H9 (cell line): Measurements from ENCODE around the gene DHX30. TPM values are rescaled to one million over a fixed set of nuclear protein-coding genes. Genes with fewer than 3 reads are reported as not detected.
A peak's percentile ranks its signal among the peaks of the same experiment; 100 is the strongest.

Source experiments
- DNase-seq: peaks from one replicate; pipeline ENCODE4 v3.0.0-alpha.2; 2017
- H2AFZ ChIP-seq: one replicate; pipeline ENCODE4 v1.6.1; 2013; ENCODE audit warnings: mild to moderate bottlenecking, low read length, control low read depth, moderate library complexity
- H2AK5ac ChIP-seq: 2 replicates; pipeline ENCODE4 v1.6.1; 2013; ENCODE audit warnings: low read length, control low read depth, mixed read lengths; ENCODE audit not compliant: insufficient read length
- H2BK120ac ChIP-seq: one replicate; pipeline ENCODE4 v1.6.1; 2013; ENCODE audit warnings: low read depth, mild to moderate bottlenecking, low read length, control low read depth, inconsistent platforms; ENCODE audit not compliant: poor library complexity, severe bottlenecking
- H2BK12ac ChIP-seq: 2 replicates; pipeline ENCODE4 v1.6.1; 2013; ENCODE audit warnings: low read length, control low read depth, mixed read lengths, low read depth; ENCODE audit not compliant: insufficient read length
- H2BK15ac ChIP-seq: 2 replicates; pipeline ENCODE4 v1.6.1; 2013; ENCODE audit warnings: low read depth, low read length, control low read depth
- H2BK20ac ChIP-seq: one replicate; pipeline ENCODE4 v1.6.1; 2013; ENCODE audit warnings: low read depth, mild to moderate bottlenecking, low read length, control low read depth, inconsistent platforms; ENCODE audit not compliant: poor library complexity, severe bottlenecking
- H2BK5ac ChIP-seq: 2 replicates; pipeline ENCODE4 v1.6.1; 2013; ENCODE audit warnings: low read length, control low read depth, mixed read lengths; ENCODE audit not compliant: insufficient read length
- H3K14ac ChIP-seq: 2 replicates; pipeline ENCODE4 v1.6.1; 2013; ENCODE audit warnings: low read length, control low read depth; ENCODE audit not compliant: insufficient read depth
- H3K18ac ChIP-seq: 2 replicates; pipeline ENCODE4 v1.6.1; 2013; ENCODE audit warnings: low read depth, mild to moderate bottlenecking, mixed read lengths, low read length, control low read depth; ENCODE audit not compliant: insufficient read length
- H3K23ac ChIP-seq: 2 replicates; pipeline ENCODE4 v1.6.1; 2013; ENCODE audit warnings: low read length, control low read depth, mixed read lengths, low read depth; ENCODE audit not compliant: insufficient read length
- H3K23me2 ChIP-seq: 2 replicates; pipeline ENCODE4 v1.6.1; 2013; ENCODE audit warnings: low read depth, mild to moderate bottlenecking, mixed read lengths, low read length, control low read depth; ENCODE audit not compliant: insufficient read length, poor library complexity, severe bottlenecking
- H3K27ac ChIP-seq: 2 replicates; pipeline ENCODE4 v1.5.1; 2013; ENCODE audit warnings: low read length, control low read depth, mixed read lengths, low read depth; ENCODE audit not compliant: insufficient read length
- H3K27me3 ChIP-seq: 2 replicates; pipeline ENCODE4 v1.6.1; 2013; ENCODE audit warnings: low read length, control low read depth, inconsistent platforms; ENCODE audit not compliant: insufficient read depth
- H3K4ac ChIP-seq: 2 replicates; pipeline ENCODE4 v1.6.1; 2013; ENCODE audit warnings: low read depth, mild to moderate bottlenecking, control low read depth, inconsistent platforms, low read length, moderate library complexity
- H3K4me1 ChIP-seq: 2 replicates; pipeline ENCODE4 v1.6.1; 2013; ENCODE audit warnings: low read length, control low read depth, inconsistent platforms; ENCODE audit not compliant: insufficient read depth
- H3K4me2 ChIP-seq: 2 replicates; pipeline ENCODE4 v1.6.1; 2013; ENCODE audit warnings: low read length, control low read depth, mixed read lengths; ENCODE audit not compliant: insufficient read length, insufficient read depth
- H3K56ac ChIP-seq: 2 replicates; pipeline ENCODE4 v1.6.1; 2013; ENCODE audit warnings: low read depth, mild to moderate bottlenecking, mixed read lengths, low read length, control low read depth; ENCODE audit not compliant: insufficient read length
- H3K79me1 ChIP-seq: 2 replicates; pipeline ENCODE4 v1.6.1; 2013; ENCODE audit warnings: low read depth, mild to moderate bottlenecking, moderate library complexity, low read length, control low read depth, inconsistent platforms; ENCODE audit not compliant: insufficient read depth, poor library complexity, severe bottlenecking
- H3K79me2 ChIP-seq: 2 replicates; pipeline ENCODE4 v1.6.1; 2013; ENCODE audit warnings: low read length, control low read depth, inconsistent platforms; ENCODE audit not compliant: insufficient read depth
- H3K9ac ChIP-seq: 2 replicates; pipeline ENCODE4 v1.6.1; 2013; ENCODE audit warnings: low read length, control low read depth, mixed read lengths; ENCODE audit not compliant: insufficient read length; ENCODE audit errors: extremely low read depth
- H3K9me3 ChIP-seq: one replicate; pipeline ENCODE4 v1.6.1; 2013; ENCODE audit warnings: low read depth, low read length, inconsistent platforms; ENCODE audit not compliant: control insufficient read depth
- H3T11ph ChIP-seq: one replicate; pipeline ENCODE4 v1.6.1; 2013; ENCODE audit warnings: mild to moderate bottlenecking, low read length, control low read depth, inconsistent platforms
- H4K20me1 ChIP-seq: one replicate; pipeline ENCODE4 v1.6.1; 2013; ENCODE audit not compliant: control insufficient read depth, insufficient read length, insufficient read depth
- H4K5ac ChIP-seq: 2 replicates; pipeline ENCODE4 v1.6.1; 2013; ENCODE audit warnings: low read depth, mild to moderate bottlenecking, mixed read lengths, low read length, control low read depth; ENCODE audit not compliant: insufficient read length
- H4K8ac ChIP-seq: replicated peaks from 2 replicates; pipeline ENCODE4 v1.6.1; 2013; ENCODE audit warnings: low read length, control low read depth, mixed read lengths, low read depth; ENCODE audit not compliant: insufficient read length
- H4K91ac ChIP-seq: 2 replicates; pipeline ENCODE4 v1.6.1; 2013; ENCODE audit warnings: low read depth, mild to moderate bottlenecking, moderate library complexity, mixed read lengths, low read length, control low read depth; ENCODE audit not compliant: insufficient read length
- H3K27ac Mint-ChIP-seq, 3 experiments: 2 replicates in 2 of 3; 3 replicates in 1 of 3; pipeline ENCODE4 v1.8.0; 2020 to 2021; ENCODE audit warnings: mixed read lengths in 3 of 3, mild to moderate bottlenecking in 1 of 3, moderate library complexity in 1 of 3
- H3K27me3 Mint-ChIP-seq: 2 replicates; pipeline ENCODE4 v1.8.0; 2021; ENCODE audit warnings: low read depth, mild to moderate bottlenecking, moderate library complexity, mixed read lengths
- H3K36me3 Mint-ChIP-seq, 3 experiments: 2 replicates in 2 of 3; 3 replicates in 1 of 3; pipeline ENCODE4 v1.8.0; 2020 to 2021; ENCODE audit warnings: low read depth in 3 of 3, mixed read lengths in 3 of 3; ENCODE audit not compliant: insufficient read depth in 1 of 3
- H3K4me1 Mint-ChIP-seq, 2 experiments: 2 replicates each; pipeline ENCODE4 v1.8.0; 2020; ENCODE audit warnings: mixed read lengths in 2 of 2
- H3K4me3 Mint-ChIP-seq, 2 experiments: 2 replicates in 1 of 2; 3 replicates in 1 of 2; pipeline ENCODE4 v1.8.0; 2020 to 2021; ENCODE audit warnings: mild to moderate bottlenecking in 2 of 2, mixed read lengths in 2 of 2, moderate library complexity in 1 of 2
- H3K9me3 Mint-ChIP-seq, 2 experiments: 2 replicates in 1 of 2; 3 replicates in 1 of 2; pipeline ENCODE4 v1.8.0; 2020; ENCODE audit warnings: mild to moderate bottlenecking in 2 of 2, mixed read lengths in 2 of 2, moderate library complexity in 1 of 2
- WGBS: extraction: QIAGEN DNeasy Blood & Tissue Kit; methylation state at CpG from one replicate; pipeline ENCODE4 v1.1.7; 2013; ENCODE audit warnings: missing lambda C conversion rate, low lambda C conversion rate, mixed read lengths; ENCODE audit not compliant: insufficient read length; ENCODE audit errors: extremely low coverage; 5-methylcytosine and 5-hydroxymethylcytosine counted together
- total RNA-seq: library from RNA; stranded (reverse); gene quantifications from 2 replicates; pipeline ENCODE4 v1.2.1, GENCODE V29; 2021
- TF ChIP-seq, protein P1 (sequence below): fragments of 200-600 bp; sonication (generic); conservative IDR thresholded peaks from 3 replicates; pipeline ENCODE4 v1.8.0; 2021; ENCODE audit warnings: antibody characterized with exemption, mild to moderate bottlenecking

DHX30 gene
- total RNA-seq, 1 experiment from 2014 or later = 107 TPM

DNA sequence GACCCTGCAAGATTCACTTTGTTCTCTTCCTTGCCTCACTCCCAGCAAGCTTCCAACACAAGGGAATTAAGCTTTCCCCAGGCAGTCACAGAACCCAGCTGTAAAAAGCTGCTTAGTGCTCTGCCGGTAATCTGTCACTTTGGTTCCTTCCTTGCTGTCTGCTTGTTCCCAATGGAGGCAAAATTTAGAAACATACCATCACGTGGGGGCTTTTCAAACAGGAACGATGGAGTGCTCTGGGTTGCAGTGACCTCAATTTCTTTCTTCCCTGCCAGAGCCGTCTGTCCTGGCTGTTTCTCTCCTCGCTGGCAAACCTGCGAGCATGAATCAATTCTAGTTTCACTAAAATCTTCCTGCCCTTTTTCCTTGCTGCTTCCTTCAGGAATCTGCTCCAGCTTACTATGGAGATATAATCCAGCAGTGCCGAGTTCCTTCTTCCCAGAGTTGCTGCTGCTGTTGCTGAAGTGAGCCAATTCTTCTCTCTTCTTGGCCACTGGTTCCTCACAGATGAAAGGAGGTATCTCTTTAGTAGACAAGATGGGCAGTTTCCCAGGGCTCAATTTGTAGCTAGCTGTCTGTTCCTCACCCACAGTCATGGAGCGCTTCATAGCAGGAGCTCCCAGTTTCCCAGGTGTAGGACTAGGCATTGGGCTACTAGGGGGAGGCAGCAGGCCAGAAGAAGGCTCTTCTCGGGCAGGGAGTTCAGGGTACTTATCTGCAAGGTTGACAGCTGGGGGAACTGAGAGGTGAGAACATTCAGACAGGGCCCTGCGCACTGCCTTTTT is 88.1 kb downstream of the DHX30 start:
- H3K4me1 Mint-ChIP-seq = peaks cover 43 to 56% of the 10 kb centered on the region in 2 experiments
- H2AK5ac ChIP-seq = no peak overlapping the region

More for the DNA sequence above, 88.1 kb downstream of the DHX30 start:
- no peak overlapping the region for H4K8ac ChIP-seq
- H2AFZ ChIP-seq = no peak overlapping the region
- H4K91ac ChIP-seq = no peak overlapping the region
- H3K9me3 ChIP-seq = no peaks in the 10 kb centered on the region
- TF ChIP-seq, protein P1, sequence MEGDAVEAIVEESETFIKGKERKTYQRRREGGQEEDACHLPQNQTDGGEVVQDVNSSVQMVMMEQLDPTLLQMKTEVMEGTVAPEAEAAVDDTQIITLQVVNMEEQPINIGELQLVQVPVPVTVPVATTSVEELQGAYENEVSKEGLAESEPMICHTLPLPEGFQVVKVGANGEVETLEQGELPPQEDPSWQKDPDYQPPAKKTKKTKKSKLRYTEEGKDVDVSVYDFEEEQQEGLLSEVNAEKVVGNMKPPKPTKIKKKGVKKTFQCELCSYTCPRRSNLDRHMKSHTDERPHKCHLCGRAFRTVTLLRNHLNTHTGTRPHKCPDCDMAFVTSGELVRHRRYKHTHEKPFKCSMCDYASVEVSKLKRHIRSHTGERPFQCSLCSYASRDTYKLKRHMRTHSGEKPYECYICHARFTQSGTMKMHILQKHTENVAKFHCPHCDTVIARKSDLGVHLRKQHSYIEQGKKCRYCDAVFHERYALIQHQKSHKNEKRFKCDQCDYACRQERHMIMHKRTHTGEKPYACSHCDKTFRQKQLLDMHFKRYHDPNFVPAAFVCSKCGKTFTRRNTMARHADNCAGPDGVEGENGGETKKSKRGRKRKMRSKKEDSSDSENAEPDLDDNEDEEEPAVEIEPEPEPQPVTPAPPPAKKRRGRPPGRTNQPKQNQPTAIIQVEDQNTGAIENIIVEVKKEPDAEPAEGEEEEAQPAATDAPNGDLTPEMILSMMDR = no peak
- no peak overlapping the region for H3K14ac ChIP-seq
- no peaks in the 10 kb centered on the region for H3K79me2 ChIP-seq
- no peaks in the 10 kb centered on the region for H3K27me3 ChIP-seq
- WGBS = no CpG with 5 or more reads among the region's 10 CpGs
- H2BK20ac ChIP-seq = no peak overlapping the region
- H2BK5ac ChIP-seq = no peak overlapping the region
- no peak overlapping the region for H3K23ac ChIP-seq
- H3K4me2 ChIP-seq = no peak overlapping the region
- Mint-ChIP-seq H3K4me3 (no peak overlapping the region; a peak in 1 of 5 replicates), H3K27ac (peak overlapping the region; percentile 74 to 94 (median 82); a peak in 6 of 7 replicates), H3K36me3 (peaks cover 15 to 29% (median 20%) of the 10 kb centered on the region in 3 experiments; a peak in 6 of 7 replicates), H3K9me3 (no peaks in the 10 kb centered on the region), H3K27me3 (no peaks in the 10 kb centered on the region)
- no peak overlapping the region for H3T11ph ChIP-seq
- H3K9ac ChIP-seq = no peak overlapping the region
- no peaks in the 10 kb centered on the region for H3K79me1 ChIP-seq
- DNase-seq = no peak
- no peak overlapping the region for H3K56ac ChIP-seq
- peaks cover 3% of the 10 kb centered on the region for H3K4me1 ChIP-seq
- H4K5ac ChIP-seq = no peak overlapping the region
- no peak overlapping the region for H2BK120ac ChIP-seq
- no peak overlapping the region for H2BK15ac ChIP-seq
- no peak overlapping the region for H3K4ac ChIP-seq
- H4K20me1 ChIP-seq = no peaks in the 10 kb centered on the region
- no peak overlapping the region for H3K27ac ChIP-seq
- H3K23me2 ChIP-seq = no peaks in the 10 kb centered on the region
- no peak overlapping the region for H3K18ac ChIP-seq
- no peak overlapping the region for H2BK12ac ChIP-seq
